ENCODE measurements around the gene HEPN1.
A peak's percentile ranks its signal among the peaks of the same experiment; 100 is the strongest.
"Not testable (repeated sequence)": the region's sequence is repeated elsewhere in the genome, so short reads cannot be mapped to it uniquely, and the experiment has no call there.

HEPN1 gene

DNA sequence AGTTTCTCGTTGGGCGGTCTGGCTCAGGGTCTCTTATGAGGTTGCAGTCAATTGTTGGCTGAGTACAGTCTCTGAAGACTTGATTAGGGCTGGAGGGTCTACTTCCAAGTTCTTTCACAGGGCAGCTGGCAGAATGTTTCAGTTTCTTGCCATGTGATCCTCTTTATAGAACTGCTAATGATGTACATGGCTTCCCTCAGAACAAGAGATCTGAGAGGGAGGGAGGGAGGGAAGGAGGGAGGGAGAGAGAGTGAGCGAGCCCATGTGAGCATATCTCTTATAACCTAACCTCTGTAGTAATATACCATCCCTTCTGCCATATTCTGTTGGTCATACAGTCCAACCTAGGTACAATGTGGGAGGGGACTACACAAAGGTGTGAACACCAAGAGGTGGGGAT is 32.3 kb downstream of the HEPN1 start:
- no peak for FAIRE-seq
- no peak for TF ChIP-seq CTCF (IDR thresholded peaks at IDR 0.05; ENCODE audit: insufficient read depth, missing control alignments)

GRCh38 chr11:124953753-124954589 is 34.9 kb downstream of the HEPN1 start, which contains the start of gene CCDC15:
TSS of gene CCDC15 (plus strand) at chr11:124954202. CDS start at chr11:124954733, 531 bp downstream.
- no peak for TF ChIP-seq CTCF (IDR thresholded peaks at IDR 0.05; ENCODE audit: insufficient read depth, missing control alignments)
- DNase-seq (ENCODE audit: insufficient read length, low spot score) (peak; percentile 61), FAIRE-seq (no peak)

More for the DNA sequence above, 32.3 kb downstream of the HEPN1 start:
- no peak for DNase-seq (ENCODE audit: insufficient read length, low spot score)

DNA sequence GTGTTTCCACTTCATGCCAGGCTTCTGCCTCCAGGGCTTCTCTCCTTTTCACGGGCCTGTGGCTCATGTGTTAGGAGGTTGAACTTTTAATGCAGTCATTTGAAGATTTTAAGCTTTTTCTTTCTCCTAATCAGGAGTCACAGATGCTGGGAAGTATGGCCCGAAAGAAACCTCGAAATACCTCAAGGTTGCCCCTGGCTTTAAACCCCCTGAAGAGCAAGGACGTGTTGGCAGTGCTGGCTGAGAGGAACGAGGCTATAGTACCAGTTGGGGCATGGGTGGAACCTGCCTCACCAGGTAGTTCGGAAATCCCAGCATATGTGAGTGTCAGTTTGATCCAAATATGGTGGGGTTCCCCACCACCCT is 35.5 kb downstream of the HEPN1 start:
- DNase-seq (ENCODE audit: insufficient read length, low spot score): no peak
- TF ChIP-seq CTCF (IDR thresholded peaks at IDR 0.05; ENCODE audit: insufficient read depth, missing control alignments): no peak
- FAIRE-seq: no peak

GRCh38 chr11:124955035-124955434 is 36.0 kb downstream of the HEPN1 start:
- FAIRE-seq: no peak

DNA sequence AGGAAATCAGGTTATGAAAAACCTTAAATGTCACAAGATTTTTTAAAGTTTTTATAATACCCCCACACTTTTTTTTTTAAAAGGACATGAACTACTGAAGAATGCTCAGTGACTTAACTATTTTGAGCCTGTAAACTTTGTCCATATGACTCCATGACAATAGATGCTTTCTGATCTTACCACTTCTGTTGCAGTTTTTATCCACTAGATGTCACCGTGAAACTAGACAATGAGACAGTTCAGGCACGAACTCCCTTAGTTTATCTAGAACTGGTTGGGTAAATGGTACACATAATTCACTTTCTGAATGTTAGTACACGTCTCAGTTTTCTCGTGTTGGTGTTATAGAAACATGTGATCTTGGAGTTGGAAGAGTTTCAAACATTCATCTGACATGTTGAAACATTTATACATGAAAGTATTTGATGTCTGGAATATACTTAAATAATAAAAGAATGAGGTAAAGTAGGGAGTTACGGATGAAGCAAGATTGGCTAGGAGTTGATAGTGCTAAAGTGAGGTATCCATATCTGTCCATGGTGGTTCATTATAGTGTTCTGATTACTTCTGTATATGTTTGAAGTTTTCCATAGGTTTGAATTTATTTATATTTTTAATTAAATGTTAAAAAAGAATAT is 43.0 kb downstream of the HEPN1 start:
- TF ChIP-seq CTCF (IDR thresholded peaks at IDR 0.05; ENCODE audit: insufficient read depth, missing control alignments): peak; percentile 82
- FAIRE-seq (peak; percentile 88), DNase-seq (ENCODE audit: insufficient read length, low spot score) (peak; percentile 22)

More at GRCh38 chr11:124955035-124955434, 36.0 kb downstream of the HEPN1 start:
- TF ChIP-seq CTCF (IDR thresholded peaks at IDR 0.05; ENCODE audit: insufficient read depth, missing control alignments): no peak
- no peak for DNase-seq (ENCODE audit: insufficient read length, low spot score)

- not testable (repeated sequence) for DNase-seq (ENCODE audit: insufficient read length, low spot score); FAIRE-seq
Measured at GRCh38 chr11:124968197-124968596, 49.1 kb downstream of the HEPN1 start.

Data from D721Med (cell line).